Liver (tissue), 9 donors: Measurements from ENCODE around the gene C12orf75. TPM values are rescaled to one million over a fixed set of nuclear protein-coding genes. Genes with fewer than 3 reads are reported as not detected.

Experiments
- DNase-seq: peaks from one replicate; pipeline ENCODE4 v3.0.0-alpha.2; 2017; ENCODE audit warnings: low spot score
- H3K27ac ChIP-seq, 2 donors: one replicate each; pipeline ENCODE4 v1.7.0; 2013; ENCODE audit warnings: inconsistent platforms in 2 of 2, low read length in 2 of 2, control low read depth in 1 of 2, low read depth in 1 of 2, mild to moderate bottlenecking in 1 of 2
- H3K27me3 ChIP-seq, 4 donors: one replicate each; pipeline versions ENCODE4 v1.6.1 to v1.7.0; 2013; ENCODE audit warnings: low read length in 3 of 4, inconsistent platforms in 1 of 4, mild to moderate bottlenecking in 1 of 4, moderate library complexity in 1 of 4; ENCODE audit not compliant: control insufficient read depth in 4 of 4, insufficient read depth in 4 of 4
- H3K36me3 ChIP-seq, 4 donors: one replicate each; pipeline versions ENCODE4 v1.6.1 to v1.7.0; 2013; ENCODE audit warnings: low read length in 3 of 4, mild to moderate bottlenecking in 3 of 4, low read depth in 1 of 4, moderate library complexity in 1 of 4; ENCODE audit not compliant: control insufficient read depth in 4 of 4, insufficient read depth in 3 of 4
- H3K4me1 ChIP-seq, 4 donors: one replicate each; pipeline versions ENCODE4 v1.6.1 to v1.7.0; 2013; ENCODE audit warnings: low read length in 3 of 4, mild to moderate bottlenecking in 3 of 4, moderate library complexity in 1 of 4; ENCODE audit not compliant: control insufficient read depth in 4 of 4, insufficient read depth in 4 of 4
- H3K4me3 ChIP-seq, 3 donors: one replicate each; pipeline versions ENCODE4 v1.6.1 to v1.7.0; 2013; ENCODE audit warnings: low read length in 3 of 3, control low read depth in 1 of 3, low read depth in 1 of 3, mild to moderate bottlenecking in 1 of 3
- H3K9ac ChIP-seq, 2 donors: one replicate each; pipeline ENCODE4 v1.7.0; 2013; ENCODE audit warnings: low read length in 2 of 2, mild to moderate bottlenecking in 2 of 2, moderate library complexity in 2 of 2, control low read depth in 1 of 2, low read depth in 1 of 2
- H3K9me3 ChIP-seq, 4 donors: one replicate each; pipeline versions ENCODE4 v1.6.1 to v1.7.0; 2013; ENCODE audit warnings: low read length in 3 of 4; ENCODE audit not compliant: control insufficient read depth in 4 of 4
- ATF3 ChIP-seq: IDR thresholded peaks from 2 replicates; pipeline ENCODE4 v1.6.1; 2016; ENCODE audit warnings: antibody characterized with exemption
- EGR1 ChIP-seq, 2 donors: IDR thresholded peaks; 2 replicates each; pipeline ENCODE4 v1.6.1; 2016 to 2018; ENCODE audit warnings: antibody characterized with exemption in 2 of 2, low read depth in 2 of 2
- HNF4A ChIP-seq, 2 donors: conservative IDR thresholded peaks; 2 replicates each; pipeline ENCODE4 v1.6.1; 2016; ENCODE audit warnings: antibody characterized with exemption in 2 of 2, mild to moderate bottlenecking in 2 of 2
- HNF4G ChIP-seq: IDR thresholded peaks from 2 replicates; pipeline ENCODE4 v1.6.1; 2016; ENCODE audit warnings: antibody characterized with exemption
- MAX ChIP-seq: IDR thresholded peaks from 2 replicates; pipeline ENCODE4 v1.6.1; 2016; ENCODE audit warnings: antibody characterized with exemption
- NR2F2 ChIP-seq: IDR thresholded peaks from 2 replicates; pipeline ENCODE4 v1.6.1; 2016; ENCODE audit warnings: antibody characterized with exemption
- RAD21 ChIP-seq, 2 donors: IDR thresholded peaks; 2 replicates each; pipeline ENCODE4 v1.6.1; 2016; ENCODE audit warnings: antibody characterized with exemption in 2 of 2, mild to moderate bottlenecking in 2 of 2
- REST ChIP-seq: IDR thresholded peaks from 2 replicates; pipeline ENCODE4 v1.6.1; 2016; ENCODE audit warnings: antibody characterized with exemption, mild to moderate bottlenecking
- RXRA ChIP-seq, 2 donors: IDR thresholded peaks; 2 replicates each; pipeline ENCODE4 v1.6.1; 2017 to 2018; ENCODE audit warnings: antibody characterized with exemption in 2 of 2, mild to moderate bottlenecking in 1 of 2
- SP1 ChIP-seq: IDR thresholded peaks from 2 replicates; pipeline ENCODE4 v1.6.1; 2018; ENCODE audit warnings: antibody characterized with exemption, mild to moderate bottlenecking
- YY1 ChIP-seq: IDR thresholded peaks from 2 replicates; pipeline ENCODE4 v1.6.1; 2016; ENCODE audit warnings: antibody characterized with exemption, mild to moderate bottlenecking
- ZBTB33 ChIP-seq: IDR thresholded peaks from 2 replicates; pipeline ENCODE4 v1.6.1; 2016; ENCODE audit warnings: antibody characterized with exemption
- WGBS: extraction: QIAGEN DNeasy Blood & Tissue Kit; methylation state at CpG from one replicate; pipeline ENCODE4 v1.1.7; 2013; 5-methylcytosine and 5-hydroxymethylcytosine counted together
- polyA plus RNA-seq, 2 donors: library from polyadenylated mRNA; stranded (reverse) in 1 of 2; unstranded in 1 of 2; fragments of 200-250 nt in 1 of 2; fragments of >200 nt in 1 of 2; fragmentation: Nextera tagmentation in 1 of 2; extraction: Ambion mirVana in 1 of 2; gene quantifications; one replicate each; pipeline versions ENCODE4 v1.2.1 to v1.2.3, GENCODE V29; 2013 to 2015
- total RNA-seq, 2 donors: library from RNA; depleted of rRNA; stranded (reverse); fragments of >200 nt; gene quantifications; one replicate each; pipeline ENCODE4 v1.2.3, GENCODE V29; 2014
- donor health status: healthy.
- donor health status: healthy.
- donor health status: healthy.
- donor health status: healthy.
- donor health status: healthy.

The C12orf75 gene
- total and polyA plus RNA-seq, 4 donors, result 1.2 to 3.9 (median 2.8) TPM

- 82% methylated on average over 1 of the region's 1 CpG for WGBS
- H3K4me1 ChIP-seq, result no peaks in the 10 kb centered on the region
- no peaks in the 10 kb centered on the region for H3K36me3 ChIP-seq
- H3K27ac ChIP-seq, result no peak overlapping the region
- H3K27me3 ChIP-seq, result no peaks in the 10 kb centered on the region
- no peak overlapping the region for H3K4me3 ChIP-seq
- DNase-seq, result no peak
- no peak for TF ChIP-seq RAD21 (IDR thresholded peaks at IDR 0.05)
- TF ChIP-seq EGR1 (IDR thresholded peaks at IDR 0.05; ENCODE audit: low read depth in 2 of 2), result no peak
- no peak for TF ChIP-seq REST
- no peak for TF ChIP-seq RXRA (IDR thresholded peaks at IDR 0.05)
- TF ChIP-seq HNF4A (conservative IDR thresholded peaks at IDR 0.05), result no peak
- no peak for TF ChIP-seq YY1
- no peak overlapping the region for H3K9ac ChIP-seq
- no peaks in the 10 kb centered on the region for H3K9me3 ChIP-seq
Observed at GRCh38 chr12:105359856-105360255, 29.4 kb downstream of the C12orf75 start.

GRCh38 chr12:105363890-105364289 lies 33.4 kb downstream of the C12orf75 start:
- H3K4me1 ChIP-seq, result no peaks in the 10 kb centered on the region
- H3K4me3 ChIP-seq, result no peak overlapping the region
- no peak for TF ChIP-seq RAD21 (IDR thresholded peaks at IDR 0.05)
- no peak for TF ChIP-seq NR2F2
- no peak for TF ChIP-seq MAX
- no peak for TF ChIP-seq REST
- TF ChIP-seq EGR1 (IDR thresholded peaks at IDR 0.05; ENCODE audit: low read depth in 2 of 2), result no peak
- no peak for TF ChIP-seq ATF3
- no peak for TF ChIP-seq ZBTB33
- TF ChIP-seq HNF4G, result no peak
- TF ChIP-seq SP1, result no peak
- no peak for DNase-seq
- H3K27me3 ChIP-seq, result no peaks in the 10 kb centered on the region
- H3K36me3 ChIP-seq, result no peaks in the 10 kb centered on the region
- WGBS, result 80% methylated on average over 3 of the region's 3 CpGs
- H3K27ac ChIP-seq, result no peak overlapping the region
- H3K9ac ChIP-seq, result no peak overlapping the region
- no peaks in the 10 kb centered on the region for H3K9me3 ChIP-seq
